DOHH2 (cell line): ENCODE measurements around the gene SMURF1.

Experiments used
- H3F3A ChIP-seq: fragments of 200-600 bp; sonication (generic), shearing (Covaris generic); 2 replicates; pipeline ENCODE4 v1.6.0; 2016; ENCODE audit warnings: antibody characterized with exemption, mild to moderate bottlenecking; ENCODE audit not compliant: control insufficient read depth, insufficient read depth
- H3K27ac ChIP-seq: fragments of 200-600 bp; sonication (generic); 2 replicates; pipeline ENCODE4 v1.5.1; 2014; ENCODE audit warnings: low read depth, mild to moderate bottlenecking, low read length, moderate library complexity
- H3K27me3 ChIP-seq: fragments of 200-600 bp; sonication (generic); 2 replicates; pipeline ENCODE4 v1.6.1; 2014; ENCODE audit warnings: mild to moderate bottlenecking, low read length, mixed read lengths; ENCODE audit not compliant: control insufficient read depth
- H3K36me3 ChIP-seq: fragments of 200-600 bp; sonication (generic); 2 replicates; pipeline ENCODE4 v1.6.1; 2014; ENCODE audit warnings: mild to moderate bottlenecking, low read length, moderate library complexity, mixed read lengths; ENCODE audit not compliant: control insufficient read depth
- H3K4me1 ChIP-seq: fragments of 200-600 bp; sonication (generic); 2 replicates; pipeline ENCODE4 v1.6.1; 2014; ENCODE audit warnings: mild to moderate bottlenecking, low read length, mixed read lengths; ENCODE audit not compliant: control insufficient read depth
- H3K4me2 ChIP-seq: fragments of 200-600 bp; sonication (generic); 2 replicates; pipeline ENCODE4 v1.6.0; 2014; ENCODE audit warnings: mild to moderate bottlenecking, low read length, moderate library complexity
- H3K4me3 ChIP-seq: fragments of 200-600 bp; sonication (generic); 2 replicates; pipeline ENCODE4 v1.5.1; 2014; ENCODE audit warnings: mild to moderate bottlenecking, low read length, mixed read lengths
- H3K79me2 ChIP-seq: fragments of 200-600 bp; sonication (generic); 2 replicates; pipeline ENCODE4 v1.6.1; 2014; ENCODE audit warnings: mild to moderate bottlenecking, low read length, mixed read lengths; ENCODE audit not compliant: control insufficient read depth
- H3K9me2 ChIP-seq: fragments of 200-600 bp; sonication (generic); replicated peaks from 2 replicates; pipeline ENCODE4 v1.6.1; 2014; ENCODE audit warnings: mild to moderate bottlenecking, low read length, mixed read lengths; ENCODE audit not compliant: control insufficient read depth
- H3K9me3 ChIP-seq: fragments of 200-600 bp; sonication (generic); 2 replicates; pipeline ENCODE4 v1.6.1; 2014; ENCODE audit warnings: antibody characterized with exemption, low read length, mixed read lengths; ENCODE audit not compliant: control insufficient read depth, insufficient read depth
- H4K20me1 ChIP-seq: fragments of 200-600 bp; sonication (generic); 2 replicates; pipeline ENCODE4 v1.6.0; 2014; ENCODE audit warnings: low read depth, mild to moderate bottlenecking, antibody characterized with exemption, low read length, moderate library complexity; ENCODE audit not compliant: control insufficient read depth, insufficient read depth
- CTCF ChIP-seq: fragments of 200-600 bp; sonication (generic); IDR thresholded peaks from one replicate; pipeline ENCODE4 v1.5.1; 2014; ENCODE audit warnings: antibody characterized with exemption, mild to moderate bottlenecking, low read depth, low read length; ENCODE audit not compliant: poor library complexity, severe bottlenecking
- EZH2phosphoT487 ChIP-seq: fragments of 200-600 bp; sonication (generic); IDR thresholded peaks from 2 replicates; pipeline ENCODE4 v1.6.1; 2017; ENCODE audit warnings: borderline replicate concordance, mild to moderate bottlenecking, antibody characterized with exemption, low read length, moderate library complexity, mixed read lengths

The SMURF1 gene

GRCh38 chr7:99019523-99020412, 124.1 kb downstream of the SMURF1 start:
- H3K9me2 ChIP-seq, result no peaks in the 10 kb centered on the region
- H3K27ac ChIP-seq, result no peak overlapping the region
- peaks cover 52% of the 10 kb centered on the region for H3K36me3 ChIP-seq
- H3F3A ChIP-seq, result peaks cover 9% of the 10 kb centered on the region; the same call in 1 of the 2 replicates
- H3K4me3 ChIP-seq, result no peak overlapping the region
- peaks cover 19% of the 10 kb centered on the region for H3K79me2 ChIP-seq
- H3K9me3 ChIP-seq, result no peaks in the 10 kb centered on the region
- H3K4me2 ChIP-seq, result no peak overlapping the region
- TF ChIP-seq CTCF, result no peak
- TF ChIP-seq EZH2phosphoT487, result no peak
- no peaks in the 10 kb centered on the region for H4K20me1 ChIP-seq
- H3K27me3 ChIP-seq, result no peaks in the 10 kb centered on the region
- H3K4me1 ChIP-seq, result no peaks in the 10 kb centered on the region

GRCh38 chr7:99016196-99016595, 127.7 kb downstream of the SMURF1 start:
- Histone ChIP-seq H4K20me1 (no peaks in the 10 kb centered on the region), H3K9me2 (no peaks in the 10 kb centered on the region), H3K27ac (no peak overlapping the region), H3K79me2 (peaks cover 15% of the 10 kb centered on the region), H3K36me3 (peaks cover 76% of the 10 kb centered on the region), H3K4me1 (no peaks in the 10 kb centered on the region), H3K9me3 (no peaks in the 10 kb centered on the region), H3F3A (peaks cover 9% of the 10 kb centered on the region; the same call in 1 of the 2 replicates), H3K4me3 (no peak overlapping the region), H3K4me2 (no peak overlapping the region), H3K27me3 (no peaks in the 10 kb centered on the region)
- no peak for TF ChIP-seq CTCF
- no peak for TF ChIP-seq EZH2phosphoT487

GRCh38 chr7:99014113-99014985, 129.6 kb downstream of the SMURF1 start:
- Histone ChIP-seq H3K9me3 (no peaks in the 10 kb centered on the region), H3K9me2 (no peaks in the 10 kb centered on the region), H3K27me3 (no peaks in the 10 kb centered on the region), H3K4me1 (no peaks in the 10 kb centered on the region), H3K36me3 (peaks cover 77% of the 10 kb centered on the region), H3K79me2 (peaks cover 15% of the 10 kb centered on the region), H3K4me3 (no peak overlapping the region), H3F3A (no peaks in the 10 kb centered on the region), H4K20me1 (no peaks in the 10 kb centered on the region), H3K27ac (no peak overlapping the region), H3K4me2 (no peak overlapping the region)
- TF ChIP-seq EZH2phosphoT487, result no peak
- no peak for TF ChIP-seq CTCF
